ENCODE data around the gene UBE2M.

GRCh38 chr19:58555369-58555885, 3.0 kb downstream of the UBE2M start:
- TF ChIP-seq CTCF (conservative IDR thresholded peaks at IDR 0.05 in 1 of 2, IDR thresholded peaks at IDR 0.05 in 1 of 2; ENCODE audit: extremely low read depth in 1 of 2, insufficient read depth in 1 of 2, low read depth in 1 of 2, low read length in 2 of 2) (no peak), EZH2 (IDR thresholded peaks at IDR 0.05; ENCODE audit: borderline replicate concordance, low read length) (no peak)
